Right cardiac atrium (tissue), 5 donors: Measurements from ENCODE around the gene SMIM28. TPM values are rescaled to one million over a fixed set of nuclear protein-coding genes. Genes with fewer than 3 reads are reported as not detected.
A peak's percentile ranks its signal among the peaks of the same experiment; 100 is the strongest.
"Not testable (repeated sequence)": the region's sequence is repeated elsewhere in the genome, so short reads cannot be mapped to it uniquely, and the experiment has no call there.

Experiments used
- ATAC-seq, 2 donors: fragments of 200-7000 bp; cut with Tn5 transposase; one replicate each; pipeline versions ENCODE4 v1.8.0 to v1.9.1; 2020; ENCODE audit warnings: moderate library complexity in 2 of 2, mild to moderate bottlenecking in 1 of 2
- DNase-seq, 3 donors: peaks; one replicate each; pipeline ENCODE4 v3.0.0-alpha.2; 2020
- H3K27ac ChIP-seq: one replicate; pipeline ENCODE4 v1.5.1; 2013; ENCODE audit warnings: mild to moderate bottlenecking, low read length, control low read depth, moderate library complexity
- H3K27me3 ChIP-seq: one replicate; pipeline ENCODE4 v1.6.1; 2013; ENCODE audit not compliant: control insufficient read depth, insufficient read depth
- H3K4me1 ChIP-seq: one replicate; pipeline ENCODE4 v1.6.1; 2013; ENCODE audit warnings: low read length; ENCODE audit not compliant: control insufficient read depth, insufficient read depth
- H3K4me3 ChIP-seq: one replicate; pipeline ENCODE4 v1.5.1; 2013; ENCODE audit warnings: low read length, control low read depth
- H3K9me3 ChIP-seq: one replicate; pipeline ENCODE4 v1.6.1; 2013; ENCODE audit warnings: low read length; ENCODE audit not compliant: control insufficient read depth
- WGBS: extraction: QIAGEN DNeasy Blood & Tissue Kit; methylation state at CpG from one replicate; pipeline ENCODE4 v1.1.7; 2013; 5-methylcytosine and 5-hydroxymethylcytosine counted together
- intact Hi-C, 4 donors: fragments of 100-400 bp; cut with DNase I; formaldehyde crosslinking; loops; one replicate each; pipeline versions ENCODE4 v1.11.0 to v1.14.0; 2022 to 2023
- polyA plus RNA-seq: library from polyadenylated mRNA; stranded (reverse); fragments of 200-250 nt; gene quantifications from one replicate; pipeline ENCODE4 v1.2.3, GENCODE V29; 2013
- total RNA-seq, 4 donors: library from RNA; stranded (reverse); fragmentation: NEBNext Ultra II Directional; extraction: Animal tissue kit (Norgen Biotek cat#: 25700); gene quantifications; one replicate each; pipeline ENCODE4 v1.2.1, GENCODE V29; 2021
- donor health status: healthy with polysubstance abuse.
- donor health status: DM: no; HTN: yes; CAD: no.
- donor health status: DM: no; HTN: no; CAD: no.
- donor health status: DM: no; HTN: yes; CAD: no; lungs with severe emphysema.
- donor health status: DM: yes; HTN: yes; CAD: no.

Gene SMIM28
- total and polyA plus RNA-seq, 5 donors: not detected

DNA sequence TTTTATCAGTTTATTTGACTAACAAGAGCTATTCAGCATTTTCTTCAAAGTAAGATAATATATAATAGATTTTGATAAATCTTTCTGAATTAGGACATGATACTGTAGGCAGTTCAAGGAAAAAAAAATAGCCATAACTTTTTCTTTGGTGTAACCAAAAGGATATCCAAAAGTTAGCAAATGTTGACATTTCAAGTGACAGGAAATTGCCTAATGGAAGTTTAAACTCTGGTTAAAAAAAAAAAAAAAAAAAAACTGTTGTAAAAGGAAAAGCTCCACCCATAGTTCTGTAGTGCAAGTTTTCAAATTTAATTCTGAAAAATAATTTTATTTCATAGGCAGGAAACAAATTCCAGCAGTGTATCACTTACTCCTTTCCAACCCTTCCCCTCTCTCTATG lies 45.2 kb downstream of the SMIM28 start:
- no peak overlapping the region for H3K27ac ChIP-seq
- no peaks in the 10 kb centered on the region for H3K4me1 ChIP-seq
- no peaks in the 10 kb centered on the region for H3K27me3 ChIP-seq
- intact Hi-C loops: loop anchor here in 1 of 4 donors (10.0 kb wide), 1 partner anchor 92 kb away; no protein-coding TSS in a partner anchor
- H3K4me3 ChIP-seq: no peak overlapping the region
- no peaks in the 10 kb centered on the region for H3K9me3 ChIP-seq
- peak in 1 of 2 donors; percentile 40 for ATAC-seq
- DNase-seq: no peak

GRCh38 chr6:138424004-138424904 lies 46.5 kb downstream of the SMIM28 start:
- no peaks in the 10 kb centered on the region for H3K9me3 ChIP-seq
- H3K27me3 ChIP-seq: no peaks in the 10 kb centered on the region
- 93% methylated on average over 48 of the region's 48 CpGs for WGBS
- H3K4me1 ChIP-seq: no peaks in the 10 kb centered on the region
- H3K27ac ChIP-seq: no peak overlapping the region
- ATAC-seq: peak in 1 of 2 donors; percentile 29
- intact Hi-C loops: loop anchor here in 1 of 4 donors (10.0 kb wide), 1 partner anchor 91 kb away; no protein-coding TSS in a partner anchor
- H3K4me3 ChIP-seq: no peak overlapping the region
- peak in 1 of 3 donors; percentile 54 for DNase-seq

DNA sequence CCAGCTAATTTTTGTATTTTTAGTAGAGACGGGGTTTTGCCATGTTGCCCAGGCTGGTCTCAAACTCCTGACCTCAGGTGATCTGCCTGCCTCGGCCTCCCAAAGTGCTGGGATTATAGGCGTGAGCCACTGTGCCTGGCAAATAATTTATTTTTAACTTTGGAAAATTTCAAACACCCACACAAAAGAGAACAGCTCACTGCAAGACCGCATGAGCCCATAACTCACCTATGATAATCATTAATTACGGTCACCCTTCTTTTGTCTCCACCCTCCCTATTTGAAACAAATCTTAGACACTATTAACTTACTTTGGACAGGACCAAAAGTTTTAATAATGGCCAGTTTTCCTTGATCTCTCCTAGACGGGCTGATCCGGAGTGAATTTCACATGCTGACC lies 47.6 kb downstream of the SMIM28 start:
- H3K27ac ChIP-seq, H3K4me3 ChIP-seq, H3K27me3 ChIP-seq, ATAC-seq, DNase-seq, H3K9me3 ChIP-seq, H3K4me1 ChIP-seq: not testable (repeated sequence)
- 88% methylated on average over 7 of the region's 7 CpGs for WGBS
- intact Hi-C loops: loop anchor here (5.0 to 10.0 kb wide), 5 partner anchors 82 to 342 kb away; no protein-coding TSS in a partner anchor

DNA sequence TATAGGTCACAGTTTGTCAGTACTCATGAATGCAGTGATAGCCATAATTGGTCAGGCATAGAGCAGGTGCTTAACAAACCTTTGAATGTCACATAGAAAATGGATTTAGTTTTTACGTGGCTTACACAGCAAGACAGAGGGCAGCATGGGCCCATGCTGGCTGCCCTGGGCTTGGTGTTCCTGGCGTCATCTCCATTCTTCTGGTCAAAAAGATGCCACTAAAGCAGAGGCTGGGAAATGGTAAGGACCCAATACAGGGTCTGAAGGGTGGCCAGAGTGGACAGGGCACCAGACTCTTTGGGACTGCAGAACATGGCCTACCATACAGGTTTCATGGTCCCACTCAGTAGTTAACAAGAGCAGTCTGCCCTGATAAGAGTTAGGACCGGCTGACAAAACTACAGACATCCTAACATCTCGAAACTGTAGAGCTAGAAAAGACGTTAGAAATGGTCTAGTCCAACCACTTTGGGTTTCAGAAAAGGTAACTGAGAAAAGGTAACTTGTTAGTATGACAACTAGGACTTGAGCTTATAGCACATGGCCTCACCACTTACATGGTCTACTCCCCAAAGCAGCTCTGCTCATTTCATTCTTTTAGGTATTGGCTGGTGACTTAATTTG lies 48.9 kb downstream of the SMIM28 start:
- ATAC-seq (no peak), DNase-seq (no peak)
- Histone ChIP-seq H3K9me3 (no peaks in the 10 kb centered on the region), H3K4me3 (no peak overlapping the region), H3K4me1 (no peaks in the 10 kb centered on the region), H3K27me3 (no peaks in the 10 kb centered on the region), H3K27ac (no peak overlapping the region)
- intact Hi-C loops: loop anchor here (5.0 to 10.0 kb wide), 5 partner anchors 81 to 341 kb away; no protein-coding TSS in a partner anchor
- 78% methylated on average over 5 of the region's 5 CpGs for WGBS

DNA sequence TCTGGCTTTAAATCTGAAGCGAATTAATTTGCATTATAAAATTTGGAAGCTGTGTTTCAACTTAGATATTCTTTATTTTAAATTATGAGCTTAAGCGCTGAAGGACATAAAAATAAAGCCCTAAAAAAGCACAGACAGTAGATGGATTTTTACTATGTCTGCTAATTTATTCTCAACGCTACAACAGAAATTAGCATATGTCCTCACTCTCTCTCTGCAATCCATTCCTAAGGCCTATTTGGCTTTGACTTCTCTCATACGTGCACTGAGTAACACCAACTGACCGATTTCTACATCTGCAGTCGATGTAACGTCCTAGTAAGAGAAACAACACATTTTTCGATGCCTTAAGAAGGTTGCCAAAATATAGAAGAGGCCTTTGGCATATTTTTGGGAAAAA lies 50.0 kb downstream of the SMIM28 start:
- no peak overlapping the region for H3K4me3 ChIP-seq
- H3K27me3 ChIP-seq: no peaks in the 10 kb centered on the region
- no peak overlapping the region for H3K27ac ChIP-seq
- WGBS: 78% methylated on average over 8 of the region's 8 CpGs
- no peaks in the 10 kb centered on the region for H3K9me3 ChIP-seq
- no peak for DNase-seq
- no peak for ATAC-seq
- H3K4me1 ChIP-seq: no peaks in the 10 kb centered on the region
- intact Hi-C loops: loop anchor here (2.0 to 10.0 kb wide), 6 partner anchors 80 to 340 kb away; no protein-coding TSS in a partner anchor

DNA sequence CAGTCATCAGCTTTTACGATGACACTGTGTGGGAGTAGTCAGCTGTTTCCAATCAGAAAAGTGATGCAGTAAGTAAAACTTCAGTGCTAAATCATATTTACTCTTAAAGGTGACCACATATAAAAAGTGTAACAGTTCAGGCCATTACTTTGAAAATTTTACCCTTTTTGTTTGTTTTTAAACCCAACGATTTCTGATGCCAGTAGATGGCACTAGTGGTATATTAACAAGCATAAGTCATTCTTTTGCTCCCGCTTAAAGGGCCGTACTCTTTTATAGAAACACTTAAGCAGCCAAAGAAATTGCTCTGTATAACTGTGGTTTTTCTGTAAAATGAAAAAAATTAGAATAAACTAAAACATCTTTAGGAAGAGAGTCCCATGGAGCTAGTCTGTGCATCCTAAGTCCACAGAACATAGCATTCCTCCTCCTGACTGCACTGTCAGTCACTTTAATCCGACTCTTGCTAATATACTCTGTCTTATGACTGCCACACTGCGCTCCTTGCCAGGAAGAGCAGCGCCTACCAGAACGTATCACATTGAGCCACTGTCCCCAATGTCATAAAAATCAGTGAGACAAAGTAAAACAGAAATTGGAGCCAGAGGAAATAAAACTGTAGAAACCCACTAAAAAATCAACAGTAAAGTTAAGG lies 51.4 kb downstream of the SMIM28 start:
- WGBS: 25% methylated on average over 8 of the region's 8 CpGs
- ATAC-seq (peak; percentile 38 to 42), DNase-seq (peak in 1 of 3 donors; percentile 51)
- Histone ChIP-seq H3K9me3 (no peaks in the 10 kb centered on the region), H3K27ac (no peak overlapping the region), H3K27me3 (no peaks in the 10 kb centered on the region), H3K4me1 (no peaks in the 10 kb centered on the region), H3K4me3 (no peak overlapping the region)
- intact Hi-C loops: loop anchor here (2.0 to 10.0 kb wide), 6 partner anchors 78 to 338 kb away; no protein-coding TSS in a partner anchor

- Histone ChIP-seq H3K27me3 (no peaks in the 10 kb centered on the region), H3K27ac (peak overlapping the region; percentile 69), H3K9me3 (no peaks in the 10 kb centered on the region), H3K4me3 (no peak overlapping the region), H3K4me1 (no peaks in the 10 kb centered on the region)
- DNase-seq (no peak), ATAC-seq (peak in 1 of 2 donors; percentile 21)
- intact Hi-C loops: loop anchor here (2.0 to 10.0 kb wide), 7 partner anchors 78 to 338 kb away; no protein-coding TSS in a partner anchor
- WGBS: 43% methylated on average over 12 of the region's 12 CpGs
These were observed 52.1 kb downstream of the SMIM28 start for GRCh38 chr6:138429761-138430160.

DNA sequence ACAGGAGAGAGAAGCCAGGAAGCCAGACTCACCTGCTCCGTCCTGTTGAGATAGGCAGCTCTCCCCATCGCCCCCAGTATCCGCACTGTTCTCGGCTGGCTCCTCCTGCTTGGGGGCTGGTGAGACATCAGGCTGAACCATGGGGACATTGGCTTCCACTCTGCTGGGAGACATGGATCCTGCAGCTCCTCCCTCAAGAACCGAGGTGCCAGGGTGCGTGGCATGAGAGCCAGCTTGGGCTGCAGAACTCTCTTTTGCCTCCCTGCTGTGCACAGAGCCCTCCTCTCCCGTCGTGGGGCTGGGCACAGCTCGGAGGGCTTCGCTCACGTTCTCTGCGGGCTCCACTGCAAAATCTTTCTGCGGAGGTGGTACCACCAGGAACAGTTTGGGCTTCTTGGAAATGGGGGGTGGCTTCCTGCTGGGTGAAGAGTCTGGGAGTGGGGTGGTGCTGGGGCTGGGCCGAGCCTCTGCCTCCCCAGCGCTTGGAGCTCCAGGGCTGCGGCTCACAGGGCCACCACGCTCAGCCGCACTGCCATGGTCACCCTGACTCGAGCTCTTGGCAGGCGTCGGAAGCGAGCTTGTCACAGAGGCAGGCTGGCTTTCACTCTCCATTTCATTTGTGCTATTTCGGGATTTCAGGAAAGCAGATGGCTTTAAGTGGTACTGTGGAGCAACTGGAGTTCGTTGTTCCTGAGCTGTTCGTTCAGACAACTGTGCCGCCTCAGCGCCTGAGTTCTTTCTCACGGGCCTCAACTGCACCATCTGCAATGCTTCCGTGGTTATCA lies 52.8 kb downstream of the SMIM28 start:
- ATAC-seq: peak; percentile 68 to 75
- DNase-seq: peak; percentile 27 to 74 (median 71)
- H3K4me3 ChIP-seq: no peak overlapping the region
- WGBS: 72% methylated on average over 29 of the region's 29 CpGs
- peak overlapping the region; percentile 41 for H3K27ac ChIP-seq
- intact Hi-C loops: loop anchor here in 2 of 4 donors (5.0 kb wide), 2 partner anchors 77 to 82 kb away; no protein-coding TSS in a partner anchor
- H3K9me3 ChIP-seq: no peaks in the 10 kb centered on the region
- H3K4me1 ChIP-seq: no peaks in the 10 kb centered on the region
- H3K27me3 ChIP-seq: no peaks in the 10 kb centered on the region

GRCh38 chr6:138431256-138432062 lies 53.8 kb downstream of the SMIM28 start:
- H3K4me1 ChIP-seq: no peaks in the 10 kb centered on the region
- WGBS: 75% methylated on average over 19 of the region's 19 CpGs
- ATAC-seq (peak in 1 of 2 donors; percentile 3), DNase-seq (no peak)
- no peaks in the 10 kb centered on the region for H3K9me3 ChIP-seq
- H3K27ac ChIP-seq: peak overlapping the region; percentile 41
- H3K27me3 ChIP-seq: no peaks in the 10 kb centered on the region
- no peak overlapping the region for H3K4me3 ChIP-seq
- intact Hi-C loops: loop anchor here in 2 of 4 donors (5.0 kb wide), 2 partner anchors 76 to 81 kb away; no protein-coding TSS in a partner anchor
